DOHH2 (cell line): ENCODE data around the gene PSEN2.

ENCODE experiments used
- H3F3A ChIP-seq: fragments of 200-600 bp; sonication (generic), shearing (Covaris generic); 2 replicates; pipeline ENCODE4 v1.6.0; 2016; ENCODE audit warnings: antibody characterized with exemption, mild to moderate bottlenecking; ENCODE audit not compliant: control insufficient read depth, insufficient read depth
- H3K27ac ChIP-seq: fragments of 200-600 bp; sonication (generic); 2 replicates; pipeline ENCODE4 v1.5.1; 2014; ENCODE audit warnings: low read depth, mild to moderate bottlenecking, low read length, moderate library complexity
- H3K27me3 ChIP-seq: fragments of 200-600 bp; sonication (generic); 2 replicates; pipeline ENCODE4 v1.6.1; 2014; ENCODE audit warnings: mild to moderate bottlenecking, low read length, mixed read lengths; ENCODE audit not compliant: control insufficient read depth
- H3K36me3 ChIP-seq: fragments of 200-600 bp; sonication (generic); 2 replicates; pipeline ENCODE4 v1.6.1; 2014; ENCODE audit warnings: mild to moderate bottlenecking, low read length, moderate library complexity, mixed read lengths; ENCODE audit not compliant: control insufficient read depth
- H3K4me1 ChIP-seq: fragments of 200-600 bp; sonication (generic); 2 replicates; pipeline ENCODE4 v1.6.1; 2014; ENCODE audit warnings: mild to moderate bottlenecking, low read length, mixed read lengths; ENCODE audit not compliant: control insufficient read depth
- H3K4me2 ChIP-seq: fragments of 200-600 bp; sonication (generic); 2 replicates; pipeline ENCODE4 v1.6.0; 2014; ENCODE audit warnings: mild to moderate bottlenecking, low read length, moderate library complexity
- H3K4me3 ChIP-seq: fragments of 200-600 bp; sonication (generic); 2 replicates; pipeline ENCODE4 v1.5.1; 2014; ENCODE audit warnings: mild to moderate bottlenecking, low read length, mixed read lengths
- H3K79me2 ChIP-seq: fragments of 200-600 bp; sonication (generic); 2 replicates; pipeline ENCODE4 v1.6.1; 2014; ENCODE audit warnings: mild to moderate bottlenecking, low read length, mixed read lengths; ENCODE audit not compliant: control insufficient read depth
- H3K9me2 ChIP-seq: fragments of 200-600 bp; sonication (generic); replicated peaks from 2 replicates; pipeline ENCODE4 v1.6.1; 2014; ENCODE audit warnings: mild to moderate bottlenecking, low read length, mixed read lengths; ENCODE audit not compliant: control insufficient read depth
- H3K9me3 ChIP-seq: fragments of 200-600 bp; sonication (generic); 2 replicates; pipeline ENCODE4 v1.6.1; 2014; ENCODE audit warnings: antibody characterized with exemption, low read length, mixed read lengths; ENCODE audit not compliant: control insufficient read depth, insufficient read depth
- H4K20me1 ChIP-seq: fragments of 200-600 bp; sonication (generic); 2 replicates; pipeline ENCODE4 v1.6.0; 2014; ENCODE audit warnings: low read depth, mild to moderate bottlenecking, antibody characterized with exemption, low read length, moderate library complexity; ENCODE audit not compliant: control insufficient read depth, insufficient read depth
- CTCF ChIP-seq: fragments of 200-600 bp; sonication (generic); IDR thresholded peaks from one replicate; pipeline ENCODE4 v1.5.1; 2014; ENCODE audit warnings: antibody characterized with exemption, mild to moderate bottlenecking, low read depth, low read length; ENCODE audit not compliant: poor library complexity, severe bottlenecking
- EZH2phosphoT487 ChIP-seq: fragments of 200-600 bp; sonication (generic); IDR thresholded peaks from 2 replicates; pipeline ENCODE4 v1.6.1; 2017; ENCODE audit warnings: borderline replicate concordance, mild to moderate bottlenecking, antibody characterized with exemption, low read length, moderate library complexity, mixed read lengths

Gene PSEN2

GRCh38 chr1:226880372-226881287 lies 10.2 kb downstream of the PSEN2 start:
- Histone ChIP-seq H3F3A (no peaks in the 10 kb centered on the region), H3K79me2 (no peaks in the 10 kb centered on the region), H3K4me3 (no peak overlapping the region), H3K27ac (no peak overlapping the region), H3K36me3 (no peaks in the 10 kb centered on the region), H4K20me1 (no peaks in the 10 kb centered on the region), H3K4me1 (peaks cover 37% of the 10 kb centered on the region), H3K9me2 (no peaks in the 10 kb centered on the region), H3K27me3 (no peaks in the 10 kb centered on the region), H3K4me2 (no peak overlapping the region), H3K9me3 (no peaks in the 10 kb centered on the region)
- no peak for TF ChIP-seq CTCF

- H3K9me3 ChIP-seq: no peaks in the 10 kb centered on the region
- no peak overlapping the region for H3K4me3 ChIP-seq
- H4K20me1 ChIP-seq: no peaks in the 10 kb centered on the region
- H3K79me2 ChIP-seq: no peaks in the 10 kb centered on the region
- no peaks in the 10 kb centered on the region for H3K36me3 ChIP-seq
- no peaks in the 10 kb centered on the region for H3K9me2 ChIP-seq
- TF ChIP-seq CTCF (no peak), EZH2phosphoT487 (no peak)
- H3K4me1 ChIP-seq: peaks cover 47% of the 10 kb centered on the region
- H3K27ac ChIP-seq: no peak overlapping the region
- no peaks in the 10 kb centered on the region for H3K27me3 ChIP-seq
- H3F3A ChIP-seq: no peaks in the 10 kb centered on the region
- no peak overlapping the region for H3K4me2 ChIP-seq
Measured at GRCh38 chr1:226881515-226882185, 11.2 kb downstream of the PSEN2 start.

- Histone ChIP-seq H4K20me1 (no peaks in the 10 kb centered on the region), H3K36me3 (no peaks in the 10 kb centered on the region), H3K4me1 (peaks cover 47% of the 10 kb centered on the region), H3K9me2 (no peaks in the 10 kb centered on the region), H3K9me3 (no peaks in the 10 kb centered on the region), H3F3A (no peaks in the 10 kb centered on the region), H3K4me3 (peak overlapping the region; percentile 28), H3K79me2 (no peaks in the 10 kb centered on the region), H3K27ac (peak overlapping the region; percentile 23), H3K4me2 (peak overlapping the region; percentile 49), H3K27me3 (no peaks in the 10 kb centered on the region)
- TF ChIP-seq EZH2phosphoT487 (no peak), CTCF (no peak)
Measured at GRCh38 chr1:226882187-226882586, 11.8 kb downstream of the PSEN2 start.
